ENCODE data around the gene KLHL18.

DNA sequence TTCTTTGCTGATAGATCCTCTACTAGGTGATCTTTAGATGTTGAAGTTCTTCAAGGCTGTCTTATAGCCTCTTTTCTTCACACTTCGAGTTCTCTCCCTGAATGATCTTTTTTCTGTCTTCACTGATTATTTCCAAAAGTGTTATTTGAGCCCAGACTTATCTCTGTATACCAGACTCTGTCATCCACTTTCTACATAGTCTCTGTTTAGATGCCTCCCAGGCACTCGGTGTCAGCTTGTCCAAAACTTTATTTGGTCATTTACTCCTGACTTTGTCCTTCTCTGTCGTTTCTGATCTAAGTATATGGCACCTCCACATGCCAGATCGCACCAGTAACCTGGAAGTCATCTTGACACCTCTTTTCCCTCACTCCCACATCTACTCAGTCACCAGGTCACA is 27.6 kb downstream of the KLHL18 start:
- TF ChIP-seq, protein P1, sequence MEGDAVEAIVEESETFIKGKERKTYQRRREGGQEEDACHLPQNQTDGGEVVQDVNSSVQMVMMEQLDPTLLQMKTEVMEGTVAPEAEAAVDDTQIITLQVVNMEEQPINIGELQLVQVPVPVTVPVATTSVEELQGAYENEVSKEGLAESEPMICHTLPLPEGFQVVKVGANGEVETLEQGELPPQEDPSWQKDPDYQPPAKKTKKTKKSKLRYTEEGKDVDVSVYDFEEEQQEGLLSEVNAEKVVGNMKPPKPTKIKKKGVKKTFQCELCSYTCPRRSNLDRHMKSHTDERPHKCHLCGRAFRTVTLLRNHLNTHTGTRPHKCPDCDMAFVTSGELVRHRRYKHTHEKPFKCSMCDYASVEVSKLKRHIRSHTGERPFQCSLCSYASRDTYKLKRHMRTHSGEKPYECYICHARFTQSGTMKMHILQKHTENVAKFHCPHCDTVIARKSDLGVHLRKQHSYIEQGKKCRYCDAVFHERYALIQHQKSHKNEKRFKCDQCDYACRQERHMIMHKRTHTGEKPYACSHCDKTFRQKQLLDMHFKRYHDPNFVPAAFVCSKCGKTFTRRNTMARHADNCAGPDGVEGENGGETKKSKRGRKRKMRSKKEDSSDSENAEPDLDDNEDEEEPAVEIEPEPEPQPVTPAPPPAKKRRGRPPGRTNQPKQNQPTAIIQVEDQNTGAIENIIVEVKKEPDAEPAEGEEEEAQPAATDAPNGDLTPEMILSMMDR (IDR thresholded peaks at IDR 0.05): no peak
- TF ChIP-seq POLR2A (IDR thresholded peaks at IDR 0.05): no peak

Data from adrenal gland (tissue), 5 donors.